ENCODE measurements around the gene PHKB.

DNA sequence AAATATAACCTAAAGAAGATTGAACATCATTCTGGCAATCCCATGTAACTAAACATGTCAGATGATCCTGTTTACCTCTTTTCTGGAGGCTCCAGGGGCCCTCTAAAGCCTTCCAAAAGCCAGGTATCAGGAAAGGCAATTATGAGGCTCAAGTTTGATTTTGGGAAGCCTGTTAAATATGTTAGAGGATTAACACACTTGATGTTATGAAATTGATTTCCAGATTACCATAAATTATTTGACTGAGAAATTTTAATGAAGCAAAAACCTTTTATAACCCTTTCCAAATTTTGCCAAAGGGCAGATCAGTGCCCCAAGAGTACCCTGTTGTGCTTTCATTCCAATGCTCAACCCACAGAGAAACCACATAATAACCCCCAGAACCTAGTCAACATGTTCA is 29.3 kb downstream of the PHKB start:
- TF ChIP-seq POLR2A (IDR thresholded peaks at IDR 0.05; ENCODE audit: low read depth, low read length), result no peak
- TF ChIP-seq POLR2AphosphoS5 (IDR thresholded peaks at IDR 0.05; ENCODE audit: low read depth, low read length), result no peak

Data from GM12892 (cell line).